Neural progenitor cell (in vitro differentiated cells): Measurements from ENCODE around the gene IGHMBP2. TPM values are rescaled to one million over a fixed set of nuclear protein-coding genes. Genes with fewer than 3 reads are reported as not detected.
A peak's percentile ranks its signal among the peaks of the same experiment; 100 is the strongest.

ENCODE experiments used
- DNase-seq: peaks from one replicate; pipeline ENCODE4 v3.0.0-alpha.2; 2016; ENCODE audit warnings: low spot score
- H2AFZ ChIP-seq: fragments of 200-600 bp; sonication (generic); replicated peaks from 2 replicates; pipeline ENCODE4 v1.6.1; 2016; ENCODE audit warnings: antibody characterized with exemption
- H3F3A ChIP-seq: fragments of 200-600 bp; sonication (generic); 2 replicates; pipeline ENCODE4 v1.6.1; 2016; ENCODE audit warnings: antibody characterized with exemption, low read depth
- H3K27ac ChIP-seq: fragments of 200-600 bp; sonication (generic); 2 replicates; pipeline ENCODE4 v1.5.1; 2016; ENCODE audit warnings: mild to moderate bottlenecking
- H3K27me3 ChIP-seq: fragments of 200-600 bp; sonication (generic); 2 replicates; pipeline ENCODE4 v1.6.1; 2016; ENCODE audit warnings: mild to moderate bottlenecking, moderate library complexity
- H3K36me3 ChIP-seq: fragments of 200-600 bp; sonication (generic); 2 replicates; pipeline ENCODE4 v1.5.1; 2016
- H3K4me1 ChIP-seq: fragments of 200-600 bp; sonication (generic); 2 replicates; pipeline ENCODE4 v1.6.1; 2016; ENCODE audit warnings: mixed run types
- H3K4me2 ChIP-seq: fragments of 200-600 bp; sonication (generic); 2 replicates; pipeline ENCODE4 v1.6.1; 2016
- H3K4me3 ChIP-seq: fragments of 200-600 bp; sonication (generic); 2 replicates; pipeline ENCODE4 v1.5.1; 2016
- H3K79me2 ChIP-seq: fragments of 200-600 bp; sonication (generic); 2 replicates; pipeline ENCODE4 v1.6.1; 2016; ENCODE audit warnings: low read depth
- H3K9ac ChIP-seq: fragments of 200-600 bp; sonication (generic); 2 replicates; pipeline ENCODE4 v1.6.1; 2016
- H3K9me3 ChIP-seq: fragments of 200-600 bp; sonication (generic); 2 replicates; pipeline ENCODE4 v1.5.1; 2016; ENCODE audit warnings: low read depth
- H4K20me1 ChIP-seq: fragments of 200-600 bp; sonication (generic); 2 replicates; pipeline ENCODE4 v1.6.1; 2016; ENCODE audit warnings: low read depth
- H3K27ac Mint-ChIP-seq: 3 replicates; pipeline ENCODE4 v1.8.0; 2021; ENCODE audit warnings: mixed read lengths
- H3K27me3 Mint-ChIP-seq: 2 replicates; pipeline ENCODE4 v1.8.0; 2022; ENCODE audit warnings: low read depth, mild to moderate bottlenecking, inconsistent platforms, moderate library complexity, mixed read lengths; ENCODE audit not compliant: insufficient read depth
- H3K36me3 Mint-ChIP-seq: 3 replicates; pipeline ENCODE4 v1.8.0; 2021; ENCODE audit warnings: mixed read lengths
- H3K4me1 Mint-ChIP-seq: 3 replicates; pipeline ENCODE4 v1.8.0; 2021; ENCODE audit warnings: mixed read lengths
- H3K4me3 Mint-ChIP-seq: 3 replicates; pipeline ENCODE4 v1.8.0; 2021; ENCODE audit warnings: mild to moderate bottlenecking, moderate library complexity, mixed read lengths
- H3K9me3 Mint-ChIP-seq: 3 replicates; pipeline ENCODE4 v1.8.0; 2020; ENCODE audit warnings: mixed read lengths
- EZH2phosphoT487 ChIP-seq: fragments of 200-600 bp; sonication (generic); IDR thresholded peaks from 2 replicates; pipeline ENCODE4 v1.6.1; 2017; ENCODE audit warnings: antibody characterized with exemption
- total RNA-seq: library from RNA; depleted of rRNA; stranded (reverse); fragments of >200 nt; gene quantifications from 2 replicates; pipeline ENCODE4 v1.2.3, GENCODE V29; 2015; ENCODE audit warnings: low replicate concordance
- TF ChIP-seq, protein P1 (sequence below): fragments of 200-600 bp; sonication (generic); IDR thresholded peaks from 2 replicates; pipeline ENCODE4 v1.5.1; 2017; ENCODE audit warnings: antibody characterized with exemption, mild to moderate bottlenecking

The IGHMBP2 gene
- total RNA-seq, 1 donor from 2014 or later, result 13.6 TPM

DNA sequence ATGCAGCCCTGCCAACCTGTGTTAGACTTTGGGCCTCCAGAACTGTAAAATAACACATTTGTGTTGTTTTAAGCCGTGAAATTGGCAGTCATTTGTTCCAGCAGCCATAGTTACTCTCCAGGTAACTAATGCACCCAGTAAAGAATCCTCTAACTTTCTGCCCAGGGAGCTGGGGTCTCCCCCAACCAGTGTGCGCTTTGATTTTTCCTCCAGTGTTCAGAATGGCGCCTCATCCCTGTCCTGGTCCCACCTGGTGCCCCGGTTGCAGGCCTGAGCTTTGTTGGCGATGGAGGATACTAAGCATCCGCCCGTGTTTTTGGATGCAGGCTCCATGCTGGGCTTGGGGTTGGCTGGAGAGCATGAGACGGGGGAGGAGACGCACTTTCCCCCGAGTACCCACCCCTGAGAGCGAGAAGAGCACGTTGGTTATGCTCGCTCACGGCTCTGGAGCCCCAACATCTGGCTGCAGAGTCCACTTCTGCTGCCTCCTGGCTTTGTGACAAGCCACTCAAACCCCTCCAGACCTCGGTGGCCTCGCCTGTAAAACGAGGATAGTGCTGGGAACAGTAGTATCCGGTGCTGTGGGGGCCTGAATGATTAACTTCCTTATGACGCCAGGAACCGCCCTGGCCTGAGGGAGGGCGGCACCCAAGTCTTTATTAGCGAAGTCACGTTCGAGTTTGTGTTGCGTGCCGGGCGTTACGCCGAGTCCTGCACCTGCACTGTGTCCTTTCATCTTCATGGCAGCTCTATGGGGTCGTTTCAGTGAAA is 51.3 kb downstream of the IGHMBP2 start:
- no peak for DNase-seq
- H3K4me1 Mint-ChIP-seq, result peaks cover 24% of the 10 kb centered on the region
- no peak overlapping the region for H3K9ac ChIP-seq
- peaks cover 6% of the 10 kb centered on the region for H3K27me3 Mint-ChIP-seq
- no peak overlapping the region for H3K27ac ChIP-seq
- H3K36me3 ChIP-seq, result no peaks in the 10 kb centered on the region
- no peak overlapping the region for H3K4me2 ChIP-seq
- no peaks in the 10 kb centered on the region for H3K9me3 ChIP-seq
- no peaks in the 10 kb centered on the region for H3K79me2 ChIP-seq
- H2AFZ ChIP-seq, result peak overlapping the region; percentile 22
- H3K27ac Mint-ChIP-seq, result no peak overlapping the region
- TF ChIP-seq, protein P1, sequence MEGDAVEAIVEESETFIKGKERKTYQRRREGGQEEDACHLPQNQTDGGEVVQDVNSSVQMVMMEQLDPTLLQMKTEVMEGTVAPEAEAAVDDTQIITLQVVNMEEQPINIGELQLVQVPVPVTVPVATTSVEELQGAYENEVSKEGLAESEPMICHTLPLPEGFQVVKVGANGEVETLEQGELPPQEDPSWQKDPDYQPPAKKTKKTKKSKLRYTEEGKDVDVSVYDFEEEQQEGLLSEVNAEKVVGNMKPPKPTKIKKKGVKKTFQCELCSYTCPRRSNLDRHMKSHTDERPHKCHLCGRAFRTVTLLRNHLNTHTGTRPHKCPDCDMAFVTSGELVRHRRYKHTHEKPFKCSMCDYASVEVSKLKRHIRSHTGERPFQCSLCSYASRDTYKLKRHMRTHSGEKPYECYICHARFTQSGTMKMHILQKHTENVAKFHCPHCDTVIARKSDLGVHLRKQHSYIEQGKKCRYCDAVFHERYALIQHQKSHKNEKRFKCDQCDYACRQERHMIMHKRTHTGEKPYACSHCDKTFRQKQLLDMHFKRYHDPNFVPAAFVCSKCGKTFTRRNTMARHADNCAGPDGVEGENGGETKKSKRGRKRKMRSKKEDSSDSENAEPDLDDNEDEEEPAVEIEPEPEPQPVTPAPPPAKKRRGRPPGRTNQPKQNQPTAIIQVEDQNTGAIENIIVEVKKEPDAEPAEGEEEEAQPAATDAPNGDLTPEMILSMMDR, result no peak
- peaks cover 10% of the 10 kb centered on the region for H3F3A ChIP-seq
- H3K9me3 Mint-ChIP-seq, result no peaks in the 10 kb centered on the region
- H3K4me3 ChIP-seq, result no peak overlapping the region
- H3K4me1 ChIP-seq, result peaks cover 9% of the 10 kb centered on the region
- no peaks in the 10 kb centered on the region for H3K36me3 Mint-ChIP-seq
- H3K27me3 ChIP-seq, result no peaks in the 10 kb centered on the region
- peaks cover 7% of the 10 kb centered on the region for H4K20me1 ChIP-seq
- no peak overlapping the region for H3K4me3 Mint-ChIP-seq

DNA sequence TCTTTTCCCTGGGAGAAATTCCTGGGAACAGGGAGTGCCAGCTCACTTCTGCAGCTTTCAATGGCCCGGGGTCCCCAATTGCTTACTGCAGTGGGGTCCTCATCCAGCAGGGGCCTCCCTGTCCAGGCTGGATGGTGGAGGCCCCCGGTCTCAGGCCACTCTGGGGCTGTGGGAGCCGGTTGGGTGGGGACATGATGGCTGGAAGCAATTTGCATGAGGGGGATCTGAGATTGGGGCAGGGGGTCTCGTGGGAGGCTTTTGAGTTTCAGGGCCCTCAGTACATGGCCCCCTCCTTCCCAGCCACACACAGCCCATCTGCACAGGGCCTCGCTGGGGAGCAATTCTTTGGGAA is 51.9 kb downstream of the IGHMBP2 start:
- H4K20me1 ChIP-seq, result peaks cover 5% of the 10 kb centered on the region
- H3K4me2 ChIP-seq, result no peak overlapping the region
- H3K36me3 Mint-ChIP-seq, result no peaks in the 10 kb centered on the region
- no peak overlapping the region for H3K27ac ChIP-seq
- H2AFZ ChIP-seq, result peak overlapping the region; percentile 22
- H3K27me3 ChIP-seq, result no peaks in the 10 kb centered on the region
- H3F3A ChIP-seq, result peaks cover 5% of the 10 kb centered on the region
- H3K27ac Mint-ChIP-seq, result no peak overlapping the region
- no peak overlapping the region for H3K4me3 ChIP-seq
- H3K9me3 Mint-ChIP-seq, result no peaks in the 10 kb centered on the region
- H3K36me3 ChIP-seq, result no peaks in the 10 kb centered on the region
- no peak overlapping the region for H3K9ac ChIP-seq
- no peaks in the 10 kb centered on the region for H3K9me3 ChIP-seq
- H3K4me3 Mint-ChIP-seq, result no peak overlapping the region
- DNase-seq, result no peak
- H3K27me3 Mint-ChIP-seq, result peaks cover 6% of the 10 kb centered on the region
- H3K4me1 ChIP-seq, result peaks cover 7% of the 10 kb centered on the region
- H3K4me1 Mint-ChIP-seq, result peaks cover 19% of the 10 kb centered on the region
- no peak for TF ChIP-seq EZH2phosphoT487
- TF ChIP-seq, protein P1, result peak; percentile 20
- H3K79me2 ChIP-seq, result no peaks in the 10 kb centered on the region

DNA sequence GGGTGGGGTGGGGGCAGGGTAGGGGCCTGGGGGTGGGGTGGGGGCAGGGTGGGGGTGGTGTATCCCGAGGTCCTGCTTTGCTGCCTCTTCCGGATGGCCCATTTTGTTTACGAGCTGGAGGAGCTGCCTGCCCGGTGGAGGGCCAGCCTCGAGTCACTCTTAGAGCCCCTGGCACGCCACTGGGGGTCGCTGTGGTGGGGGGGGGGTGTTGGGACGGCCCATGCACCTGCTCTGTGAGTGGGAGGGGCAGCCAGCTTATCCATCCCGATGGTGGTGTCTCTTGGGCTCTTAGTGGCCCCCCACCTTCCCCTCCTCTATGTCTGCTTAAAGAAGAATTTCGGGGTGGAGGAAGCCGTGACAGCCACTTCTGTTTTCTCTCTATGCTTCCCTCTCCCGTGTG is 52.5 kb downstream of the IGHMBP2 start:
- Histone ChIP-seq H3K27ac (no peak overlapping the region), H2AFZ (peak overlapping the region; percentile 26), H3K27me3 (no peaks in the 10 kb centered on the region), H3K4me2 (no peak overlapping the region), H3K9me3 (no peaks in the 10 kb centered on the region), H3K79me2 (no peaks in the 10 kb centered on the region), H3K9ac (no peak overlapping the region), H4K20me1 (no peaks in the 10 kb centered on the region), H3K4me1 (peaks cover 4% of the 10 kb centered on the region), H3K4me3 (no peak overlapping the region), H3K36me3 (no peaks in the 10 kb centered on the region), H3F3A (no peaks in the 10 kb centered on the region)
- Mint-ChIP-seq H3K36me3 (no peaks in the 10 kb centered on the region), H3K9me3 (no peaks in the 10 kb centered on the region), H3K27ac (no peak overlapping the region), H3K27me3 (peaks cover 4% of the 10 kb centered on the region), H3K4me3 (no peak overlapping the region), H3K4me1 (peaks cover 13% of the 10 kb centered on the region)
- no peak for TF ChIP-seq EZH2phosphoT487
- TF ChIP-seq, protein P1, result peak; percentile 67
- DNase-seq, result peak; percentile 68
